ENCODE measurements around the gene GAB2.
A peak's percentile ranks its signal among the peaks of the same experiment; 100 is the strongest.

The GAB2 gene

DNA sequence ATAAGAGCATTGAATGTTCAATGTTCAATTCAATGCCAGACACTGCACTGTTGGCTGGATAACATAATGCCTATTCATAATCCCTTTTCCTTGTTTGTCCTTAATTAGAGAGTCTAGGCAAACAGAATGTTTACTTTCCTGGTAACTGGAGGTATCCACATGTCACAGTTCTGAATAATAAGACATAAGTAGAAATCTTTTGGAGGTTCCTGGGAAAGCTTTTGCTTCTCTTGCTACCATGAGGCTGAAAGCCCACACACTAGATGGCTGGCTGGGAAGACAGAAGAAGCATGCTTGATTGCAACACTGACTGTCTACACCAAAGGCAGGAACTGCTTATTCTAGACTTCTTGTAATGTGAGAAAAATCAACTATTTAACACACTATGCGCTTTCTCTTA is 79.5 kb downstream of the GAB2 start:
- no peak for DNase-seq

- DNase-seq = no peak
Measured at GRCh38 chr11:78337554-78337924, 80.1 kb downstream of the GAB2 start.

DNA sequence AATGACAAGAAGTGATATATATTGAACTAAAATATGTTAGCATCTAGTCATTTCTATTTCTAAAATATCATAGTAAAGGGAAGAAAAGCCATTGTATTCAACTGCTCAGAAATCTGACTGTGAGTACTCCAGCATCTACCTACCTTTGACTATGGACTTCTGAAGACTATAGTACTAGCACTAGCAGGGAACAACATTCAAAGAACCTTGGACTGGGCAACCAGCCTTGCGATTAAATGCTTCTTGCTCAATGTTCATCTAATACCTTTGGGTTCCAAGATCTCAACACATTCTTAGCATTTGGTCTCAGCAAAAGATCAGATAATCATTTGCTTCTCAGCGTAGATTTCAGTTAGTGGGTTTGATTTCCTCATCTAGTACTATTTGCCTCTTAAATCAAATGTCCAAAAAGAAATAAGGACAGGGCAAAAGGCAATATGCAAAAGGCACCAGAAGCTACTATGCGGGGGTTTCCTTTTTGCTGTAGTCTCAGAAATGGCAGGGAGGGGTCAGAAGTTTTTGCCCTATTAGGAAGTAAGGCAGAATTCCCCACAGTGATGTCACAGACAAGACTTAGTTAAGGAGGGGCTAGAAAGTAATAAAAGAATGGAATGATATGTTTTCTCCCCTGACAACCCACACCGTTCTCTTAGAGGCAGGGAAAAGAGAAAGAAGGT is 80.6 kb downstream of the GAB2 start:
- no peak for DNase-seq

GRCh38 chr11:78334109-78334508 is 83.5 kb downstream of the GAB2 start:
- DNase-seq = no peak

DNA sequence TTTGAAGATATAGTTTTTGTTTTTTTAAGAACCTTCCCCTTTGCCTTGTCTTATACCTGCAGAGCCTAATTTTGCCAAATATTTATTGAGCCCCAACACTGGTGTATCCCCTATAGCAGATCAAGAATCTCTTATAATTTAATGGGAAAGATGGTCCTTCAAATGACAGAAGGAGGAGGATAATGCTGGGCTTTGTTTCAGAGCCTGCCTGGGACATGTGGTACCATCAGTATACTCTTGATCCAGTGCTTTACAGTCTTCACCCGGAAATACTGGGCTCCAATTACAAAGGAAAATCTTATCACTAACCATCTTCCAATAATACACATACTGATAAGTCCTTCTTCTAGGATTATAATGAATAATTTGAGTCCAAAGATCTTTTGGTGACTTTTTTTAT is 84.7 kb downstream of the GAB2 start:
- no peak for DNase-seq

DNA sequence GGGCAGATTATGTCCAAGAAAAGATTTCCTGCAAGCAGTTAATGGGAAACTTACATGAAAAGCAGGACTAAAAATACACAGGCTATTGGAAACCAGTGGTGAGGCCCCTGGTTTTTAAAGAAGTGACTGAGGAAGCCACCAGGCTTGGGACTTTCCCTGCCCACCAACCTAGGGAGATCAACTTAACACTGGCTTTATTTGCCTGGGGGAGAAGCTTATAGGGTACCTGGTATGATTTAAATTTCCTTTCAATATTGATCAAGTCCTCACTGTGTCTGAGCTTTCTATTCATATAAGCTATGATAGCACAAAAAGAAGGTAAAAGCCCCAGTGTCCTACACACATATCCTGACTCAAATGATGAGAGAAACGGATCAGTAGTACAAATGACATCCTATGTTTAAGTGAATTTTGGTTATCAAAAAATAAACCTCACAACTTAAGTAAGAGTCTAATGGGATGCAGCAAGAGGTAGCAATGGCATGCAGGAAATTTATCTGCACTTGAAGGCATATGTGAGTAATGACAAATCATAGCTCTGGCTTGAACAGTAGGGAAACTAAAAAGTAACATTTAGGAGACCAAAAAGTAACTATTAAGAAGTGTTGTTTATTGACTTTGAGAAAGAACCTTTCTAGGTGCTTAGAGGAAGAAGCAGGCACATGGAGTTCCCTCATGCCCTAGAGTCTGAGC is 85.3 kb downstream of the GAB2 start:
- DNase-seq = peak; percentile 28

DNA sequence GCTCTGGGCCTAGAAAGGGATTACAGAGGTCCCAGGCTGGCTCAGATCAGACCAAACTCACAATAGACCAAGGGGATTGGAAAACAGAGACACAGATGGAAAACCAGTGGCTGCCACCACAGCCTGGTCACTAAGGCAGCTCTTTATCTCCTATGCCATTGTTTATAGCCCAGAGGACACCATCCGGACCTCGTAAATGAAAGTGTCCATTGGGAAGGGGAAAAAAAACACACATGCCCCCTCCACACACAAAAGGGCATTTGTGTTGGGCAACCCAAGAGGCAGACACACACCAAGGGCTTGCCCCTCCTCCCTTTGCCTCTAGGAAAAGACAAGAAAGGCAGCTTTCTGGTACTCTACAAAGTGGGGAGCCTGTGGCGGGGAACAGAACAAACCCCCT is 85.9 kb downstream of the GAB2 start:
- no peak for DNase-seq

- no peak for DNase-seq
Measured at GRCh38 chr11:78330361-78330760, 87.3 kb downstream of the GAB2 start.

DNA sequence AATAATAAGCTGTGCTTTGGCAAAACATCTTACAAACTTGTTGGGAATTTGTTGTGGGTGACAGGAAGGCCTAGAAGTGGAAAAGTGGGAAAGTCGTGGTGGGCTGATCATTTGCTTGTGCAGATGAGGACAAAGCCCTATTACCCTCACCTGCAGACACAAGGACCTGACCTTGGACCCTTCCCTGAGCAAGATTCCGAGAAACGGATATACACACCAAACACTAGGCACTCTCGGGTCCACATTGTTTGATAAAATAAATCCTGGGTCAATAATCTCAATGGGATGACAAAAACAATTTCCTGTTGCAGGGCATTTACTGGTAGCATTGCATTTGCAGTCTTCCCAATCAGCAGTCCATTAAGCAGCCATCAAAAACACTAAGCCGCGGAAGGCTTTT is 89.7 kb downstream of the GAB2 start:
- DNase-seq = no peak

- peak; percentile 58 for DNase-seq
Measured at GRCh38 chr11:78325274-78325781, 92.3 kb downstream of the GAB2 start.

- no peak for DNase-seq
Measured at GRCh38 chr11:78323363-78323762, 94.3 kb downstream of the GAB2 start.

- DNase-seq = no peak
Measured at GRCh38 chr11:78319453-78319955, 98.1 kb downstream of the GAB2 start.

DNA sequence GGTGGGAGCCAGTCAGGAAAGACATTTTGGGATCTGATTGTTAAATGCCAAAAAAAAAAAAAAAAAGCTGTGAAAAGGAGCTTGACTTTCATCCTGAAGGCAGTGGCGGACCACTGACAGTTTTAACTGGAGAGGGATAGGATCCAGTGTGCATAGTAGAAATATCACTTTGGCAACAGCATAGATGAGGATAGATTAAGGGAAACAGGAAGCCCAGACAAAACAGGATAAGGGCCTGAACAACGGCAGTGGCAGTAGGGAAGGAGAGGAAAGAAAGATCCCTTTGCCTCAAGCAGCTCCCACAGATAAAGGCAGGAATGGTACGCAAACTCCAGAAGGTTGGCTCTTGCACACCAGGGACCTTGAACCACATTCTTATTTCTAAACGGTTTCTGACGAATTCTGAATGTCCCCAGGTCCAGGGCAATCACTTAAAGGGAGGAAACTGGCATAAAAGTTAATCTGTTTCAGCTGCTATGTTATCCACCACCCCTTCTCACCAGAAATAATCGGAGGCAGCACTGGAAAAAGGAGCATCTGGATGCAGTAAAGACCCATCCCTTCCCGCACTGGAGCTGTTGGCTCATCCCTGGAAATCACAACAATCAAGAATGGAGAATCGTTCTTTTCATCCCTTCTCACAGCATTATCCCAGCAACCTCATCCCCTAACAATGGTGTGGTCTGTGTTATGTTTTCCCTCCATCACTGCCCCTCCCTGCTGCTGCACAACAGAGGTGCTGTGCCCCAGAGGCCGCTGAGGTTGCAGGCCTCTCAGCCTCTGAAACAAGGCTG is 99.1 kb downstream of the GAB2 start:
- no peak for DNase-seq

- DNase-seq = no peak
Measured at GRCh38 chr11:78315724-78316123, 101.9 kb downstream of the GAB2 start.

DNA sequence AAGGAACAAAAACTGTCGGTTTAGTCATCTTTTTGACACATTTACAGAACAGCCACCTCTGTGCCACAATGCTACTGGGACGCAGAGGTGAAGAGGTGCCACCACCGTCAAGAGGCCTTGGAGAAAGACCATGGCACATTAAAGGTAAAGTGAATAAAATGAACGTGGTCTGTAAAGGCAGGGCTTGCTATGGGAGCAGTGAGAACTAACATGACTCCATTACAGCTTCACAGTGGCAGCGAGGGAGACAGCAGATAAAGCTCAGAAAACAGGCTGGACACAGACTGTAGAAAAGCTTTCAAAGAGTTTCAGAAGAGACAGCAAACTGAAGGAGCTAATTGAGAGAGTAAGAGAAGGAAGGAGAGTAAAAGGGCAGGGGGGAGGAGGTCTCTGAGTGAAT is 102.9 kb downstream of the GAB2 start:
- DNase-seq = no peak

- no peak for DNase-seq
Measured at GRCh38 chr11:78313898-78314297, 103.7 kb downstream of the GAB2 start.

GRCh38 chr11:78313181-78313795 is 104.3 kb downstream of the GAB2 start:
- no peak for DNase-seq

- DNase-seq = no peak
Measured at GRCh38 chr11:78312712-78313111, 104.9 kb downstream of the GAB2 start.

- DNase-seq = no peak
Measured at GRCh38 chr11:78311702-78312371, 105.8 kb downstream of the GAB2 start.

DNA sequence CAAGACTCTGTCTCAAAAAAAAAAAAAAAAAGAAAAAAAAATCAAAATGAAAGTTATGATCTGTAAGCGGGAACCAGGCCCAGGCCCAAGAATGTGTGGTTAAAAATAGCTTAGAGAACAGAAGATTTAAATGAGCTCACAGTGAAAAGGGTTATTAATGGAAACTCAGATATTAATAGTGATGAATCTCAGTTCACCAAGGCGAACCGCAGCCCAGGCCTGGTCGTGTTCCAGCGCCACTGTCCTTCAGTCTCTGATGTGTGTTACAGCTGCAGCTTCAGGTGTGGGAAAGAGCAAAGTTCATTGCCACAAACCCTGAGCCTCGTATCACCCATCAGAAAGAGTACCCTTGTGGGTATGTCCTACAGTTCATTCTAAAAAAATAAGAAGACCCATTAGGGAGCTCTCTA is 107.1 kb downstream of the GAB2 start:
- no peak for DNase-seq

GRCh38 chr11:78304201-78304600 is 113.4 kb downstream of the GAB2 start:
- DNase-seq = no peak

DNA sequence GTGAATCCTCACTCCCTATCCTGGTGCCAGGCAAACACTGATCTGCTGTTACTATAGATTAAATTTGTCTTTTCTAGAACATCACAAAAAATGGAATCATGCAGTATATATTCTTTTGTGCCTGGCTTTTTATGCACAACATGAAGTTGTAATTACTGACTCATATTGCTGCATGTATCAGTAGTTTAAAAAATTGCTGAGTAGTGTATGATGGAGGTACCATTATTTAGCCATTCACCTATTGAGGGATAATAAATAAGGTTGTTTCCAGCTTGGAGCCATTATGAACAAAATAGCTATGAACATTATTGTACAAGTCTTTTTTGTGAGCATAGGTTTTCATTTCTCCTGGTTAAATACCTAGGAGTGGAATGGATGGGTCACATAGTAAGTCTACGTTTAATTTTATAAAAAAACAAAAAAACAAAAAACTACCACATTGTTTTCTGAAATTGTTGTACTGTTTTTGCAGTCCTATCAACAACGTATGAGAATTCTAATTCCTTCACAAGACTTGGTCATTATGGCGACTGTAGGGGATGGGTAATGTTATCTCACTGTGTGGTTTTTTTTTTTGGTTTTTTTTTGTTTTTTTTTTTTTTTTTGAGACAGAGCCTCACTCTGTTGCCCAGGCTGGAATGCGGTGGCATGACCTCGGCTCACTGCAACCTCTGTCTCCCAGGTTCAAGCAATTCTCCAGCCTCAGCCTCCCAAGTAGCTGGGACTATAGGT is 117.3 kb downstream of the GAB2 start:
- no peak for DNase-seq

Data from activated CD4-positive, alpha-beta T cell treated with anti-CD3 and anti-CD28 coated beads, Interleukin-2, Interleukin-6, amounts not matched to agents 100 ng/mL and 50 ng/mL, durations not matched to agents 16 hours and 8 hours (primary cell).